Activated naive CD4-positive, alpha-beta T cell (primary cell): ENCODE data around the gene C6orf120.
A peak's percentile ranks its signal among the peaks of the same experiment; 100 is the strongest.

Experiments used
- DNase-seq, 4 experiments: peaks; one replicate each; lab custom pipeline; 2025; lab: John Stamatoyannopoulos, UW

The C6orf120 gene

DNA sequence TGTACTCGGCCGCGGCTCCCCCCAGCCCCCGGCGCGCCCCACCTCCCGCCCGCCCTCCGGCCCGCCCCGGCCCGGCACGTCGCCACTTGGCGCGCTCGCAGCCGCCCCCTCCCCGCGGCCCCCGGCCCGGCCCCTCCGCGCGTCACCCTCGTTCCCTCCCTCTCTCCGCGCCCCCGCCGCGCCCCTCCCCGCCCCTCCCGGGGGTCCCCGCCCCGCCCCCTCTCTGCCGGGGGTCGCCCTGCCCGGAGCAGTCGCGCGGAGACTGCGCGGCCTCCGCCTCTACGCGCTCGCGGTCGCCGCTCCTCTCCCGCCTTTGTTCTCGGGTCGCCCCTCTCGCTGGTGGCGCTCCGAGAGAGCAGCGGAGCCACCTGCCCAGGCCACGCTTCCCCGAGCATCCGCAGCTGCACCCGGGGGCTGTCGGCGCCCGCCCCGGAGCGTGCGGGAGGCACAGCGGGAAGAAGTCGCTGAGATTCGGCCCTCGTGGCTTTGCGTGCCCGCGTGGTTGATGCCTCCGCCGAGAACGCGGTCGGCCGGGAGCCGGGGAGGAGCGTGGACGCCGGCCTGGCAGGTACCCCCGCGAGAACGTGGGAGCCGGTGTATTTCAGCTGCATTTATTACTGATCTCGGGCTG lies 22.7 kb downstream of the C6orf120 start, which contains the start of gene PHF10:
TSS of gene PHF10 (minus strand) at position 7 of the 631 bp plus-strand sequence. CDS start 569 bp downstream, outside the sequence.
- peak; percentile 54 to 72 (median 62) for DNase-seq

GRCh38 chr6:169725125-169726048 lies 23.5 kb downstream of the C6orf120 start:
- DNase-seq = no peak

GRCh38 chr6:169726049-169726400 lies 24.1 kb downstream of the C6orf120 start:
- no peak for DNase-seq

DNA sequence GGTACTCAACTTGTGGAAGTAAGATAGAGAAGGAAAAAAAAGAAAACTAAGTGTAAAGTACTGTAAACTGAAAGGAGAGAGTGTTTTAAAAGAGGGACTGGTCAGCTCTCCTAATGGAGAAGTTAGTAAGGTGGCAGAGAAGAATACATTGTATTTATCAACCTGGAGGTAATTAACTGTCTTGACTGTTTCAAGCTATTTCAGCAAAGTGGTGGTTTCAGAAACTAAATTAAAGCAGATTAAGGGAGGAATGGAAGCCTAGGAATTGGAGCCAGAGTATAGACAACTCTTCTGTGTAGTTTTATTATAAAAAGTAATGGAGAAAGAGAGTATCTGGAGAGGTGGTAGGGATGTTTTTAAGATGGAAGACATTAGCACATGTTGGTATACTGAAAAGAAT lies 25.0 kb downstream of the C6orf120 start:
- DNase-seq = no peak

GRCh38 chr6:169729961-169730360 lies 28.0 kb downstream of the C6orf120 start:
- no peak for DNase-seq

DNA sequence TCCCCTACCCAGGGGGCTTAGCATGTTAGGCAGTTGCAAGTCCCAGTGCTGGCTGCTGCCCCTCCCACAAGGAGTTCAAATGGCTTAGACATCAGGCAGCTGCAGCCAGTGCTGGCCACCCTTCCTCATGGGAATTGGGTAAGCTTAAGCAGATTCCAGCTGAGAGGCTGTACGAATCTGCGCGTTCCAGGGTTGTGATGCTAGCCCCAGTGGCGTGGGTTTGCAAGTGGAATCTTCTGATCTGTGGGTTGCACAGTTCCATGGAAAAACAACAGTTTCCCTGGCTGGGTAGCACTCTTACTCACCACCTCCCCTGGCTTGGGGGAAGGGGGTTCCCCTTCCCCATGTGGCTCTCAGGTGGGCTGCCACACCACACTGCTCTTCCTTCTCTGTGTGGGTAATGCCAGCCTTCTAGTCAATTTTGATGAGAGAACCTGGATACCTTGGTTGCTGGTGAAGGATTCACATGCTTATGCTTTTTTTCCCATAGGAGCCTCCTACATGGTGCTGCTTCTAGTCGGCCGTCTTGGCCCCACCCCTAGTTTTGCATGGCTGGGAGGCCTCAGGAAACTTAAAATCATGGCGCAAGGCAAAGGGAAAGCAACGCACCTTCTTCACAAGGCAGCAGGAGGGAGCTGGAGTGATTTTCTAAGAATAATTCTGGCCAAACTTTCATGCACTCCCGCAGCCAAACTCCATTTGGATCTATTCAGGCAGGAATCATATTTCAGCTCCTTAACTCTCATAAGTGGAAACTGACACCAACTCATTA lies 36.5 kb downstream of the C6orf120 start:
- no peak for DNase-seq

GRCh38 chr6:169738976-169739529 lies 37.1 kb downstream of the C6orf120 start:
- DNase-seq = no peak

- DNase-seq = no peak
Measured at GRCh38 chr6:169741344-169741743, 39.4 kb downstream of the C6orf120 start.

- no peak for DNase-seq
Measured at GRCh38 chr6:169745405-169745804, 43.5 kb downstream of the C6orf120 start.

DNA sequence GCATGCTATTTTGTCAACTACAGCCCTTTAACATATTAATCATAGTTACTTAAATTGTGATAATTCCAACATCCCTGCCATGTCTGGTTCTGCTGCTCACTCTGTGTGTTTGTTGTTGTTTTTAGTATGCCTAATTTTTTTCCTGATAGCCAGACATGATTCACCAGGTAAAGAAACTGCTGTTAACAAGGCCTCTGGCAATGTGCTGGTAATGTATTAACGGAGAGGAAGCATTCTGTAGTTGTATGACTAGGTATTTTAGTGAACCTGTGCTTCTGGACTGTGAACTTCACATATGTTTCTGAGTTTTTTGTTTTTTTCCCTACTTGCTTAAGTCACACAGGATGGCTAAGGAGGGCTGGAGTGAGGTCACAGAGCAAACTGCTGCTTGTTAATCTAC lies 44.6 kb downstream of the C6orf120 start:
- DNase-seq = no peak

DNA sequence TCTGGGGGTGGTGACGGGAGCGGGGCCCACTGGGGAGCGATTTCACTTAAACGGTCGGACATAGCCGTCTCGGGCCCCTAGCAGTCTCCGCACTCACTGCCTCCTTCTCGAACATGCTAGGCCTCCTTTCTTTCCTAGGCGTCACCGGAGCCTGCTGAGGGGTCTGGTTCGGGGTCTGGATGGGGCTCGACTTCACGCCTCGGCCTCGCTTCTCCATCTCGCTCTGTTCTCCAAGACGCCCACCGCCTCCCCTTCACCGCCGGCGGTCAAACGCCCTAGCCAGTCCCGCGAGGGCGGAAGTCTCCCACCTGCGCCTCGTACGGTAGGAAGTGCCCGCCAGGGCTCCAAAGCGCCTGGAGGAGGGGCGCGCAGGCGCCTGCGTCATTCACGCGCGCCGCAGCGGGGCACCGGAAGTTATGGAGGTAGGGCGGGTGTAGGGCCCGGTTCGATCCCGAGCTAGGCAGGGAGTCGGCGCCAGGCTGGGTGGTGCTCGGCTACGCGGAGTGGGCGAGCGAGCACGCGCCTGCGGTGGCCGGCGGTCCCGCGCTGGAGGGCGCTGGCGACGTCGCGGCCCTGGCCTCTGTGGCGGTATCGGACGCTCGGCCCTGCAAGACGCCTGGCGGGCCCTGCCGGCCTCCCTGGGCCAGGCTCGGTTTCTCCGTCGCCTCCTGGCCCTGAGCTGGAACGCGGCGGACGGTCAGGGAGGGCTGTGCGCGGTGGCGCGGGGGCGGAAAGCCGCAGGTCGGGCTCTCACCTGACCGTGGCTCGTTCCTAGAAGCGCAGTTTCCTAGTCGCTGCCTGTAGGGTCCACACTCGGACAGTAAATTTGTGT lies 49.5 kb downstream of the C6orf120 start, which contains the start of the genes DYNLT2 and ERMARD:
TSS of gene DYNLT2 (minus strand) at position 331 of the 832 bp plus-strand sequence. CDS start at position 217, 114 bp downstream.
TSS of gene ERMARD (plus strand) at position 381 of the 832 bp plus-strand sequence. CDS start at position 417, 36 bp downstream.
- DNase-seq = peak; percentile 77 to 90 (median 86)

DNA sequence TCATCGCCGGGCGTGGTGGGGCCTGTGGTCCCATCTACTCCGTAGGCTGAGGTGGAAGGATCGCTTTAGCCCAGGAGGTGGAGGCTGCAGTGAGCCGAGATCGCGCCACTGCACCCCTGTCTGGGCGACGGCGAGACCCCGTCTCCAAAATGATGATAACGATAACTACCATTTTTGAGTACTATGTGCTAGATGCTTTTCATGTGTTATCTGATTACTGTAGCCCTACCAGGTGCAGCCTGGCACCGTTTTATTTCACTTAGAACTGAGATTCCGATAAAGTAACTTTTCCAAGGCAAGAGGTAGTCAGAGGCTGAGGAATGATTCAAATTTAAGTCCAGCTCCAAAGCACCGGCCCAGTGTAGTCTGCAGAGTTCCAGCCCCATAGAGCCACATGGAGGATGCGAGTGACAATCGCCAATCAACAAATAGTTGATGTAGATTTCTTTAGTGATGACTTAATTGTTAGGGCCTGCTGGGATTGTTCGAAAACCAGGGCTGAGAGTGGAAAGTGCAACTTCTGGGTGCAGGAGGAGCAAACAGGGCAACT lies 50.2 kb downstream of the C6orf120 start:
- DNase-seq = no peak
